Lower leg skin (tissue), 4 donors: Measurements from ENCODE around the gene SLC10A7. TPM values are rescaled to one million over a fixed set of nuclear protein-coding genes. Genes with fewer than 3 reads are reported as not detected.

Source experiments
- DNase-seq, 2 donors: peaks; one replicate each; pipeline ENCODE4 v3.0.0-alpha.2; 2019; ENCODE audit warnings: low spot score in 2 of 2
- H3K4me3 ChIP-seq: fragments of 200-600 bp; sonication (generic); 2 replicates; pipeline ENCODE4 v1.5.1; 2017; ENCODE audit warnings: mild to moderate bottlenecking, low read depth; ENCODE audit not compliant: poor library complexity, severe bottlenecking
- POLR2A ChIP-seq, 2 donors: fragments of 450-650 bp; IDR thresholded peaks; one replicate each; pipeline ENCODE4 v1.6.1; 2016 to 2017; ENCODE audit warnings: antibody characterized with exemption in 2 of 2, mild to moderate bottlenecking in 1 of 2, moderate library complexity in 1 of 2
- WGBS, 2 donors: methylation state at CpG; one replicate each; pipeline ENCODE4 v1.1.5; 2018; 5-methylcytosine and 5-hydroxymethylcytosine counted together
- intact Hi-C: fragments of 100-400 bp; cut with DNase I; formaldehyde crosslinking; loops from one replicate; pipeline ENCODE4 v1.15.0; 2023; ENCODE audit warnings: low total_unique reads
- total RNA-seq, 4 donors: library from RNA; depleted of rRNA; stranded (reverse); fragments of >200 nt; gene quantifications; one replicate each; pipeline ENCODE4 v1.1.0, GENCODE V29; 2016
- TF ChIP-seq, protein P1 (sequence below), 3 donors: fragments of 450-650 bp; IDR thresholded peaks; one replicate each; pipeline ENCODE4 v1.5.1; 2016; ENCODE audit warnings: antibody characterized with exemption in 3 of 3, mild to moderate bottlenecking in 3 of 3, moderate library complexity in 2 of 3

Gene SLC10A7
- total RNA-seq, 4 donors from 2014 or later: 5.5 to 11.0 (median 8.8) TPM

DNA sequence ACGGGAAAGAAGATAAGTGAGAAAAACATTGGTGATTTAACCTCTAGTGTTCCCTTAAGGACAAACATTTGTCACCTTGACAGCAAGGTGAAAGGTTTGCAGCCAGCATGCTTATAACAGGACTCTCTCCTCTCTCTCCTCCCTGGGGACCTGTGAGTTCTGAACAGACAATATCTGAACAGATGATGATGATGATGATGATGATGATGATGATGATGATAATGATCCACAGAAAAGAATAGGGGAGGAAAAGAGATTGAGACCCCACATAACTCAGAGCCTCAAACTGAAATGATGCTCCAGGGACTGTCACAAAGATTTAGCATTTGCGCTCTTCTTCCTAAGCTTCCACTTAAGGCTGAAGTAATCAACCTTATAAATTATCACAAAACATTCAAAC lies 103.9 kb downstream of the SLC10A7 start:
- H3K4me3 ChIP-seq: no peak overlapping the region
- TF ChIP-seq, protein P1, sequence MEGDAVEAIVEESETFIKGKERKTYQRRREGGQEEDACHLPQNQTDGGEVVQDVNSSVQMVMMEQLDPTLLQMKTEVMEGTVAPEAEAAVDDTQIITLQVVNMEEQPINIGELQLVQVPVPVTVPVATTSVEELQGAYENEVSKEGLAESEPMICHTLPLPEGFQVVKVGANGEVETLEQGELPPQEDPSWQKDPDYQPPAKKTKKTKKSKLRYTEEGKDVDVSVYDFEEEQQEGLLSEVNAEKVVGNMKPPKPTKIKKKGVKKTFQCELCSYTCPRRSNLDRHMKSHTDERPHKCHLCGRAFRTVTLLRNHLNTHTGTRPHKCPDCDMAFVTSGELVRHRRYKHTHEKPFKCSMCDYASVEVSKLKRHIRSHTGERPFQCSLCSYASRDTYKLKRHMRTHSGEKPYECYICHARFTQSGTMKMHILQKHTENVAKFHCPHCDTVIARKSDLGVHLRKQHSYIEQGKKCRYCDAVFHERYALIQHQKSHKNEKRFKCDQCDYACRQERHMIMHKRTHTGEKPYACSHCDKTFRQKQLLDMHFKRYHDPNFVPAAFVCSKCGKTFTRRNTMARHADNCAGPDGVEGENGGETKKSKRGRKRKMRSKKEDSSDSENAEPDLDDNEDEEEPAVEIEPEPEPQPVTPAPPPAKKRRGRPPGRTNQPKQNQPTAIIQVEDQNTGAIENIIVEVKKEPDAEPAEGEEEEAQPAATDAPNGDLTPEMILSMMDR (IDR thresholded peaks at IDR 0.05): no peak
- no peak for TF ChIP-seq POLR2A (IDR thresholded peaks at IDR 0.05)
- 79% methylated on average over 2 of the region's 2 CpGs for WGBS, 2 donors
- intact Hi-C loops: no loop called here
- no peak for DNase-seq

DNA sequence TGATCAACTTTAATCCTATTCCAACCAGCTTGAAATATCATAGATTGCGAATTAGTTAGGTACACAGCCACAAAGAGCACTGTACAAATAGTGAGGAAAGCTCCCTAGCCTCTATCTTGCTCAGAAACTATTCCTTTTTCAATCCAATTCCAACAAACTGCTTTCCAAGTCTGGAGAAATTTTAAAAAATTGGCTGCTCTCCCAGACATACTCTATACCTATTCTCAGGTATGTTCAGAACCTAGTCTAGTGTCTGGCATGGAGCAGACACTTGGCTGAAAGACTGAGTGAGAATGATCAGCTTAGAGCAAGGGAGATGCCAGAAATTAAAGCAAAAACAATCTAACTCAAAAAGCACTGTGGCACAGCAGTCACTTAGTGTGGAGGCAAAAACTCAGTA lies 105.9 kb downstream of the SLC10A7 start:
- 85% methylated on average over 1 of the region's 1 CpG for WGBS, 2 donors
- intact Hi-C loops: no loop called here
- no peak for TF ChIP-seq POLR2A (IDR thresholded peaks at IDR 0.05)
- TF ChIP-seq, protein P1 (IDR thresholded peaks at IDR 0.05): no peak
- DNase-seq: no peak
- no peak overlapping the region for H3K4me3 ChIP-seq

DNA sequence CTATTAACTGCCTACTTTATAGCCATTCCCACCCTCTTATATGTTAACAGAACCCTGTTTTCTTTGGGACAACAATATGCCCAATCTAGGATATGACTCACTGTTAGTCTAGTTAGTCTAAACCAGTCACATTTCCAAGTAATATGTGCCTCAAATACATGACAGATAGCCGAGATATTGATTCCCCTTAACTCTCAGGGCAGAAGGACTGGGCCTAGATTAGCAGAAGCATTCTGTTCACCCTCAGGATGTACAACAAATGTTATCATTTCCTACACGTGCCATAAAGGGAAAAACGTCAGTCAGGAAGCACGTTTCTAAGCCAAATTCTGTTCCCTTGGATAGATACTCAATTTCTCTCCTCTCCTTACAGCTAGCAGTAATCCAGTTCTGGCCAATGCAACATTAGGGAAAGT lies 114.1 kb downstream of the SLC10A7 start:
- 73 to 80% methylated on average over 4 of the region's 4 CpGs for WGBS, 2 donors
- DNase-seq: no peak
- H3K4me3 ChIP-seq: no peak overlapping the region
- TF ChIP-seq POLR2A (IDR thresholded peaks at IDR 0.05): no peak
- TF ChIP-seq, protein P1 (IDR thresholded peaks at IDR 0.05): no peak
- intact Hi-C loops: no loop called here

DNA sequence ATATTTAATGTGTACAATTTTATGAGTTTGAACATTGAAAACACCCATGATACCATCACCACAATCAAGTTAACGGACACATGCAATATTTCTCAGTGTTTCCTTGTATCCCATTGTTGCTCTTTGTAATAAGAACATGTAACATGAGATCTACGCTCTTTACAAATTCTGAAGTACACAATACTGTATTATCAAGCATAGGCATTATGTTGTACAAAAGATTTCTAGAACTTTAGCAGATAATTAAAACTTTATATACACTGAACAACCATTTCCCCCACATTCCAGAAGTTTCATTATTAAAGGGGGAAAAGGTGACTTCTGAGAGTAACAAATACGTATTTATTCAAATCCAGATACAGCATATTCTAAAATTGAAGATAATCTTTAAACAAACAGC lies 114.5 kb downstream of the SLC10A7 start:
- intact Hi-C loops: no loop called here
- H3K4me3 ChIP-seq: no peak overlapping the region
- WGBS, 2 donors: 75 to 77% methylated on average over 3 of the region's 3 CpGs
- TF ChIP-seq, protein P1 (IDR thresholded peaks at IDR 0.05): no peak
- TF ChIP-seq POLR2A (IDR thresholded peaks at IDR 0.05): no peak
- no peak for DNase-seq

DNA sequence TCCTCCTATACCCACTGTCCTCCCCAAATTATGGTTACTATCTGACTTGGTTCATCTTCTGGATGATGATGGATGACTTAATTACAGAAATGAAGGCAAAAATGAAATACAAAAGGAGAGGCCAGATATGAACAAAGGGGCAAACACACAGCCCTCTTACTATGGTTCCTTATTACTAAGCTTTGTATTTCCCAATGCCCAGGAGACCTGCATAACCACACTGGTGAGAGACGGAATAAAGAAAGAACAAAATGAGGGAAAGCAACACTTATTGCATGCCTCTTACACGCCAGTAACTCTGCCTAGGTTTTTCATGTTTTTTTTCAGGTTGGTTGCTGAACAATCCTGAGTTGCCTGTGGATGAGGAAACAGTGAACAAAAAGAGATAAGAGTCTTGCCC lies 120.5 kb downstream of the SLC10A7 start:
- TF ChIP-seq, protein P1 (IDR thresholded peaks at IDR 0.05): no peak
- no peak for TF ChIP-seq POLR2A (IDR thresholded peaks at IDR 0.05)
- no peak overlapping the region for H3K4me3 ChIP-seq
- no peak for DNase-seq
- intact Hi-C loops: no loop called here
- 86 to 96% methylated on average over 2 of the region's 2 CpGs for WGBS, 2 donors

DNA sequence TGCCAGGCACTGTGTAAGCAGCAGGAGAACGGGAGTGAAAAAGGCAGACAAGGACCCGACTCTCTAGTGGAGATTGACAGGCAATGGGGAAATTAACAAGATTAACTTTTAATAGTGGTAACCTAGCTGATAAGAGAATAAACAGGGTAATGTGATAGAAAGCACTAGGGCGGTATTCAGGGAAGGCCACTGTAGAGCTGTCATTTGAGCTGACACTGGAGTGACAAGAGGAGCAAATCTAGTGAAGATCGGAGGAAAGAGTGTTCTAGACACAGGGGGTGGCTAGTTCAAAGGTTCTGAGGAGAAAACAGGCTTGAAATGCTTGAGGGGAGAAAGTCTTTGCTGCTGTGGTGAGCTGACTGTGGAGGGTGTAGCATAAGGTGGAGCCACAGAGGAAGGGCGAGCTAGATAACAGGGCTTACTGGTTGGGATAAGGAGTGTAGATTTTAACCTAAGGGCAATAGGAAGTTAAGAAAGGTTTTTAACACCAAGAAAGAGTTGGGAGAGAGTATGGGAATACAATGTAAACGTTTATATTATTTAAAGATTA lies 122.8 kb downstream of the SLC10A7 start:
- DNase-seq: no peak
- intact Hi-C loops: no loop called here
- H3K4me3 ChIP-seq: no peak overlapping the region
- WGBS, 2 donors: 69 to 71% methylated on average over 6 of the region's 6 CpGs
- TF ChIP-seq, protein P1 (IDR thresholded peaks at IDR 0.05): no peak
- TF ChIP-seq POLR2A (IDR thresholded peaks at IDR 0.05): no peak
